ENCODE results near the gene HPGD. TPM values are rescaled to one million over a fixed set of nuclear protein-coding genes. Genes with fewer than 3 reads are reported as not detected.

HPGD gene
- total and polyA plus RNA-seq, 5 donors from 2014 or later = 48.3 to 126 (median 85.7) TPM

DNA sequence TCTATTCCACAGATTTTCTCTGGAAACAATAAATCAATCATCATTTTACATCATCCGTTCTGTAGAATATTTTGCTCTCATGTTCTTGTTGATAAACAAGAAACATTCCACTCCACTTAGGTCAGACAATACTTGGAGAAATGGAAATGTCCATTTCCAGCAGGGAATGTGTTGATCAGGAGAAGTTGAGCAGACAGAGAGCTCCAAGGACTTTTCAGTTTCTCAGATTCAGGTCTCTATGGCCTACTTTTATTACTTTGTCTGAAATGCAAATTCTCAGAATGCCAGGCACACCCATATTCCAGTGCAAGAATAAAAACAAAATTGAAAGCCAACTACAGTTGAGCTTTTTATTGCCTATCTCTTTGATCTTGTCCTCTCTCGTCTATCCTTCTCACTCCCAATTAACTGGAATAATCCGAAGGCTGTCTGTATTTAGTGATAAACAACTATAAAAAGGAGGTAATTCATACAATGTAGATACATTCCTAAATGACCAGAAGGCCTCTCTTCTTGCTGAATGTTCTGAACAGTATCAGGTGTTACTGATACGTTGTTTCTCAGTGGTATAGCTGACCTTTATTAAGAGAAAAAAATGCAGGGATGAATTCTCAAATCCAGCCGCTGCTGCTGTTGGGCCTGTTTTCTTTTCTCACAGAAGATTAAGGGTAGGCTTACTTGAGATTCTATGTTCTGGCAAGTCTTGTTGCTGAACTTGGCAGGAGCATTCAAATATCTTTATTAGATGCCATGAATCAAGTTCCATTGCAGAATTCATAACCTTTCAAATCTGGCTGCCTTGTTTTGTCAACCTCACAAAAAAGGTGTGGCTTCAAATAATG lies 72.1 kb downstream of the HPGD start:
- no peak overlapping the region for H3K27ac Mint-ChIP-seq
- H3K4me1 Mint-ChIP-seq = no peaks in the 10 kb centered on the region
- H3K27me3 ChIP-seq (ENCODE audit: control insufficient read depth, insufficient read depth, low read length) = peaks cover 2% of the 10 kb centered on the region
- no peaks in the 10 kb centered on the region for H3K4me1 ChIP-seq (ENCODE audit: control insufficient read depth, insufficient read depth, low read length, poor library complexity, severe bottlenecking)
- no peak for DNase-seq
- peaks cover 0 to 9% (median 0%) of the 10 kb centered on the region in 7 donors for H3K9me3 Mint-ChIP-seq
- no peak overlapping the region for H3K4me3 ChIP-seq (ENCODE audit: low read depth, low read length)
- no peak for ATAC-seq (ENCODE audit: low read depth in 2 of 2)
- H3K36me3 ChIP-seq (ENCODE audit: control insufficient read depth, insufficient read depth, low read length) = no peaks in the 10 kb centered on the region
- no peak overlapping the region for H3K4me3 Mint-ChIP-seq
- no peaks in the 10 kb centered on the region for H3K36me3 Mint-ChIP-seq
- no peaks in the 10 kb centered on the region for H3K9me3 ChIP-seq (ENCODE audit: control insufficient read depth in 2 of 2, low read length in 2 of 2)
- H3K27me3 Mint-ChIP-seq = no peaks in the 10 kb centered on the region
- no peak overlapping the region for H3K27ac ChIP-seq (ENCODE audit: insufficient read depth, low read length, poor library complexity, severe bottlenecking)

DNA sequence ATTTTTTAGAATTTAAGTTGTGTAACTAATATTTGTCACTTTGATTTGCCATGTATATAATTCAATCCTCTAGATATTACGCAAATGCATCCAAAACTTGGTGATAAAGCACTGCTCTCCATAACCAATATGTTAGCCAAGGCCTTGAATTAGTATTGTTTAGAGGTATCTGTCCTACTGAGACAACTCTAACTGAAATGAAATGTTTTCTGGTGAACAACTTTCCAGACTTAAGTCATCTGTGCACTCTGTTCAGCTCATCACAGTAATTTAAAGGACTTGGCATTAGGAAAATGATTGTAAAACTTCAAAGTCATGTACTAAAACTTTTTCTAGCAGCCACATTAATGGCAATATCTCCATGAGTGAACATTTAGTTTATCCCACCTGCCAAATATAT lies 73.1 kb downstream of the HPGD start:
- no peaks in the 10 kb centered on the region for H3K27me3 Mint-ChIP-seq
- Histone ChIP-seq H3K27me3 (ENCODE audit: control insufficient read depth, insufficient read depth, low read length) (peaks cover 2% of the 10 kb centered on the region), H3K9me3 (ENCODE audit: control insufficient read depth in 2 of 2, low read length in 2 of 2) (no peaks in the 10 kb centered on the region), H3K4me1 (ENCODE audit: control insufficient read depth, insufficient read depth, low read length, poor library complexity, severe bottlenecking) (no peaks in the 10 kb centered on the region), H3K36me3 (ENCODE audit: control insufficient read depth, insufficient read depth, low read length) (no peaks in the 10 kb centered on the region), H3K4me3 (ENCODE audit: low read depth, low read length) (no peak overlapping the region), H3K27ac (ENCODE audit: insufficient read depth, low read length, poor library complexity, severe bottlenecking) (no peak overlapping the region)
- no peak overlapping the region for H3K4me3 Mint-ChIP-seq
- no peak overlapping the region for H3K27ac Mint-ChIP-seq
- DNase-seq = no peak
- H3K9me3 Mint-ChIP-seq = peaks cover 0 to 9% (median 0%) of the 10 kb centered on the region in 7 donors
- no peaks in the 10 kb centered on the region for H3K36me3 Mint-ChIP-seq
- ATAC-seq (ENCODE audit: low read depth in 2 of 2) = no peak
- no peaks in the 10 kb centered on the region for H3K4me1 Mint-ChIP-seq

DNA sequence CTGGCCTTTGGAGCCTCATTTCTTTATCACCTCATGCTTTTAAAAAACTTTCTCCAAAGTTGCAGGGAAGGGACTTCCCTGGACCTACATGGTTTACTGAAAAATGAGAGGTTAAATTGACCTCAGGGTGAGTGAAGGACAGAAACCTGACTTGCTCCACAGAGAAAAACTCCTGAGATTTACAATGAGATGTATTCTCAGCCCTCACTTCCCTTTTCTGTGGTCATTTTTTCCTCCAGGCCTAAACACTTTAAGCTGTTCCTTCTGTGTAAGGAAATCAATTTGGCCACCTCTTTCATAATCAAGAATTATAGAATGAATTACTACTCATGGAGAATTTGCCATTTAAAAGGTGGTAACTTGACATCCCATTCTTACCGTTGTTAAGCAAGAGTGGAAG lies 77.9 kb downstream of the HPGD start:
- H3K27ac ChIP-seq (ENCODE audit: insufficient read depth, low read length, poor library complexity, severe bottlenecking) = no peak overlapping the region
- H3K9me3 ChIP-seq (ENCODE audit: control insufficient read depth in 2 of 2, low read length in 2 of 2) = no peaks in the 10 kb centered on the region
- Mint-ChIP-seq H3K9me3 (peaks cover 0 to 9% (median 3%) of the 10 kb centered on the region in 7 donors), H3K27ac (no peak overlapping the region), H3K27me3 (no peaks in the 10 kb centered on the region), H3K4me3 (no peak overlapping the region), H3K36me3 (no peaks in the 10 kb centered on the region), H3K4me1 (no peaks in the 10 kb centered on the region)
- H3K27me3 ChIP-seq (ENCODE audit: control insufficient read depth, insufficient read depth, low read length) = peaks cover 2% of the 10 kb centered on the region
- no peaks in the 10 kb centered on the region for H3K36me3 ChIP-seq (ENCODE audit: control insufficient read depth, insufficient read depth, low read length)
- no peak for ATAC-seq (ENCODE audit: low read depth in 2 of 2)
- H3K4me3 ChIP-seq (ENCODE audit: low read depth, low read length) = no peak overlapping the region
- DNase-seq = no peak
- no peaks in the 10 kb centered on the region for H3K4me1 ChIP-seq (ENCODE audit: control insufficient read depth, insufficient read depth, low read length, poor library complexity, severe bottlenecking)

Other genes with a start within 250 kb of the HPGD start
- 20.5 TPM for gene FBXO8, start 238.8 kb downstream of the HPGD start, total RNA-seq
- gene FBXO8, start 238.8 kb downstream of the HPGD start, polyA plus RNA-seq = 10 to 100 TPM; 14.9 to 26.1 (median 22.3) TPM
- 32.2 TPM for gene CEP44, start 238.6 kb downstream of the HPGD start, total RNA-seq
- gene CEP44, start 238.6 kb downstream of the HPGD start, polyA plus RNA-seq = 10 to 100 TPM in 3 of 4 donors, 1 to 10 TPM in 1; 8.8 to 15.9 (median 13.1) TPM